Heart right ventricle (tissue), 16 donors: ENCODE data around the gene HMBS. TPM values are rescaled to one million over a fixed set of nuclear protein-coding genes. Genes with fewer than 3 reads are reported as not detected.

Experiments
- ATAC-seq, 8 donors: fragments of 200-7000 bp; cut with Tn5 transposase; one replicate each; pipeline ENCODE4 v1.9.1; 2020; ENCODE audit warnings: mild to moderate bottlenecking in 8 of 8, moderate library complexity in 8 of 8, moderate number of reproducible peaks in 1 of 8
- DNase-seq, 2 donors: peaks; one replicate each; pipeline ENCODE4 v3.0.0-alpha.2; 2020
- H3K27ac ChIP-seq, 10 donors: fragments of 200-600 bp; sonication (generic) in 2 of 10; one replicate each; pipeline versions ENCODE4 v1.5.0 to v1.8.0; 2020 to 2022; ENCODE audit warnings: mild to moderate bottlenecking in 3 of 10
- H3K27me3 ChIP-seq, 7 donors: fragments of 200-600 bp; one replicate each; pipeline ENCODE4 v1.8.0; 2021 to 2022; ENCODE audit warnings: mild to moderate bottlenecking in 2 of 7
- H3K36me3 ChIP-seq, 9 donors: fragments of 200-600 bp; sonication (generic) in 1 of 9; one replicate each; pipeline versions ENCODE4 v1.5.0 to v1.8.0; 2020 to 2022; ENCODE audit warnings: mild to moderate bottlenecking in 2 of 9
- H3K4me1 ChIP-seq, 9 donors: fragments of 200-600 bp; sonication (generic) in 1 of 9; one replicate each; pipeline versions ENCODE4 v1.5.0 to v1.8.0; 2020 to 2022; ENCODE audit warnings: mild to moderate bottlenecking in 4 of 9
- H3K4me3 ChIP-seq, 10 donors: fragments of 200-600 bp; sonication (generic) in 2 of 10; one replicate each; pipeline versions ENCODE4 v1.5.0 to v1.8.0; 2020 to 2022; ENCODE audit warnings: mild to moderate bottlenecking in 7 of 10, moderate library complexity in 2 of 10
- H3K9me3 ChIP-seq, 11 donors: fragments of 200-600 bp in 10 of 11; sonication (generic) in 2 of 11; one replicate each; pipeline versions ENCODE4 v1.5.0 to v1.8.0; 2013 to 2022; ENCODE audit warnings: mild to moderate bottlenecking in 2 of 11, control low read depth in 1 of 11, moderate library complexity in 1 of 11
- WGBS, 2 donors: extraction: QIAGEN DNeasy Blood & Tissue Kit; methylation state at CpG; one replicate each; pipeline ENCODE4 v1.1.7; 2013; ENCODE audit warnings: inconsistent platforms in 1 of 2; 5-methylcytosine and 5-hydroxymethylcytosine counted together
- intact Hi-C, 10 donors: fragments of 100-400 bp; cut with DNase I; formaldehyde crosslinking; loops; one replicate each; pipeline versions ENCODE4 v1.11.1 to v1.14.2; 2022
- polyA plus RNA-seq, 2 donors: library from polyadenylated mRNA; stranded (reverse); fragments of 200-250 nt; gene quantifications; one replicate each; pipeline ENCODE4 v1.2.3, GENCODE V29; 2013
- total RNA-seq, 10 donors: library from RNA; stranded (reverse); fragmentation: NEBNext Ultra II Directional in 3 of 10; extraction: Animal tissue kit (Norgen Biotek cat#: 25700) in 3 of 10; gene quantifications; one replicate each; pipeline versions ENCODE4 v1.2.1 to v1.2.4, GENCODE V29; 2021 to 2023
- TF ChIP-seq, protein P1 (sequence below), 9 donors: fragments of 200-600 bp; sonication (generic) in 2 of 9; IDR thresholded peaks; one replicate each; pipeline versions ENCODE4 v1.5.0 to v1.8.0; 2021 to 2022; ENCODE audit warnings: antibody characterized with exemption in 9 of 9, mild to moderate bottlenecking in 5 of 9, moderate library complexity in 1 of 9
- donor health status: Arrhythmogenic right ventricular cardiomyopathy.
- donor health status: ischemic (EF 13 %, LVEDD 7.1; RV severe dilation, severe dysfunction).
- donor health status: healthy with polysubstance abuse.
- donor health status: DM: no; HTN: yes; CAD: no.
- donor health status: DM: no; HTN: no; CAD: no.
- donor health status: ischemic (EF 25% LVEDD 6.9; RV normal size, moderate dysfunction).
- donor health status: ischemic (EF 25% LVEDD 5.7; RV mildly dilated, moderate dysfunction).
- donor health status: healthy.
- donor health status: DM: yes; HTN: yes; CAD: no.
- donor health status: Ischemic cardiomyopathy.
- donor health status: ischemic (EF 35%, LVEDD 5.7; RV mildly dilated, moderate dysfunction).
- donor health status: nonischemic (EF 11% LVEDD 7.7; RV severe dilation, severe dysfunction).
- donor health status: DM: yes; HTN: yes; CAD: no.
- donor health status: PGD.
- donor health status: ischemic (EF 29% LVEDD 5.4; RV normal size, mild dysfunction).
- donor health status: nonischemic (EF 23%, LVEDD 6.1; RV moderate dilation, normal function).

Gene HMBS
- total and polyA plus RNA-seq, 12 donors: 14.3 to 39.7 (median 18.9) TPM

- ATAC-seq (peak; percentile 1 to 67 (median 8)), DNase-seq (peak in 1 of 2 donors; percentile 39)
- TF ChIP-seq, protein P1, sequence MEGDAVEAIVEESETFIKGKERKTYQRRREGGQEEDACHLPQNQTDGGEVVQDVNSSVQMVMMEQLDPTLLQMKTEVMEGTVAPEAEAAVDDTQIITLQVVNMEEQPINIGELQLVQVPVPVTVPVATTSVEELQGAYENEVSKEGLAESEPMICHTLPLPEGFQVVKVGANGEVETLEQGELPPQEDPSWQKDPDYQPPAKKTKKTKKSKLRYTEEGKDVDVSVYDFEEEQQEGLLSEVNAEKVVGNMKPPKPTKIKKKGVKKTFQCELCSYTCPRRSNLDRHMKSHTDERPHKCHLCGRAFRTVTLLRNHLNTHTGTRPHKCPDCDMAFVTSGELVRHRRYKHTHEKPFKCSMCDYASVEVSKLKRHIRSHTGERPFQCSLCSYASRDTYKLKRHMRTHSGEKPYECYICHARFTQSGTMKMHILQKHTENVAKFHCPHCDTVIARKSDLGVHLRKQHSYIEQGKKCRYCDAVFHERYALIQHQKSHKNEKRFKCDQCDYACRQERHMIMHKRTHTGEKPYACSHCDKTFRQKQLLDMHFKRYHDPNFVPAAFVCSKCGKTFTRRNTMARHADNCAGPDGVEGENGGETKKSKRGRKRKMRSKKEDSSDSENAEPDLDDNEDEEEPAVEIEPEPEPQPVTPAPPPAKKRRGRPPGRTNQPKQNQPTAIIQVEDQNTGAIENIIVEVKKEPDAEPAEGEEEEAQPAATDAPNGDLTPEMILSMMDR (IDR thresholded peaks at IDR 0.05): no peak
- WGBS, 2 donors: 1% methylated on average over 73 to 81 of the region's 81 CpGs
- Histone ChIP-seq H3K4me3 (peak overlapping the region; percentile 58 to 98 (median 84)), H3K36me3 (peaks cover 0 to 70% (median 19%) of the 10 kb centered on the region in 9 donors), H3K4me1 (peaks cover 10 to 41% (median 24%) of the 10 kb centered on the region in 9 donors), H3K27ac (peak overlapping the region; percentile 82 to 95 (median 94)), H3K27me3 (no peaks in the 10 kb centered on the region), H3K9me3 (no peaks in the 10 kb centered on the region)
- intact Hi-C loops: loop anchor here in 5 of 10 donors (2.0 to 10.0 kb wide), 5 partner anchors 63 to 221 kb away; partner anchors contain the start of genes MCAM (in 1 of the 5), NLRX1 (in 1 of the 5) and SLC37A4 (in 1 of the 5)
Observed at GRCh38 chr11:119093942-119094815, 9.5 kb downstream of the HMBS start.

DNA sequence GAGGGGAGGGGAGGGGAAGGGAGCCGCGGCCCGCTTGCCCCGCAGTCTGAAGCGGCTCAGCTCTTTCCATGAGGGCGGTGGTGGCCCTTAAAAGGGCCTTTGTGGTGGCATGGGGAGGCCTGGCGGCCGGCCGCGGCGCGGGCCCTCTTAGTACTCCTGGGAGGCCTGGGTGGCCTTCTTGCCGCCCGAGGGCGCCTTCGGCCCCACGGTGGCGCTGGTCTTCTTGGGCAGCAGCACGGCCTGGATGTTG lies 10.1 kb downstream of the HMBS start:
- no peaks in the 10 kb centered on the region for H3K27me3 ChIP-seq
- TF ChIP-seq, protein P1 (IDR thresholded peaks at IDR 0.05): peak; percentile 55 to 90 (median 70)
- DNase-seq (peak; percentile 79 to 85), ATAC-seq (peak; percentile 77 to 91 (median 86))
- peak overlapping the region; percentile 82 to 95 (median 94) for H3K27ac ChIP-seq
- H3K4me3 ChIP-seq: peak overlapping the region; percentile 58 to 98 (median 84)
- no peaks in the 10 kb centered on the region for H3K9me3 ChIP-seq
- intact Hi-C loops: loop anchor here in 6 of 10 donors (1.0 to 10.0 kb wide), 8 partner anchors 27 to 220 kb away; partner anchors contain the start of genes HINFP (in 2 of the 6), MCAM (in 1 of the 6), NLRX1 (in 1 of the 6) and RPS25 (in 1 of the 6)
- 0% methylated on average over 12 to 19 of the region's 19 CpGs for WGBS, 2 donors
- peaks cover 10 to 45% (median 25%) of the 10 kb centered on the region in 9 donors for H3K4me1 ChIP-seq
- H3K36me3 ChIP-seq: peaks cover 0 to 68% (median 19%) of the 10 kb centered on the region in 9 donors

DNA sequence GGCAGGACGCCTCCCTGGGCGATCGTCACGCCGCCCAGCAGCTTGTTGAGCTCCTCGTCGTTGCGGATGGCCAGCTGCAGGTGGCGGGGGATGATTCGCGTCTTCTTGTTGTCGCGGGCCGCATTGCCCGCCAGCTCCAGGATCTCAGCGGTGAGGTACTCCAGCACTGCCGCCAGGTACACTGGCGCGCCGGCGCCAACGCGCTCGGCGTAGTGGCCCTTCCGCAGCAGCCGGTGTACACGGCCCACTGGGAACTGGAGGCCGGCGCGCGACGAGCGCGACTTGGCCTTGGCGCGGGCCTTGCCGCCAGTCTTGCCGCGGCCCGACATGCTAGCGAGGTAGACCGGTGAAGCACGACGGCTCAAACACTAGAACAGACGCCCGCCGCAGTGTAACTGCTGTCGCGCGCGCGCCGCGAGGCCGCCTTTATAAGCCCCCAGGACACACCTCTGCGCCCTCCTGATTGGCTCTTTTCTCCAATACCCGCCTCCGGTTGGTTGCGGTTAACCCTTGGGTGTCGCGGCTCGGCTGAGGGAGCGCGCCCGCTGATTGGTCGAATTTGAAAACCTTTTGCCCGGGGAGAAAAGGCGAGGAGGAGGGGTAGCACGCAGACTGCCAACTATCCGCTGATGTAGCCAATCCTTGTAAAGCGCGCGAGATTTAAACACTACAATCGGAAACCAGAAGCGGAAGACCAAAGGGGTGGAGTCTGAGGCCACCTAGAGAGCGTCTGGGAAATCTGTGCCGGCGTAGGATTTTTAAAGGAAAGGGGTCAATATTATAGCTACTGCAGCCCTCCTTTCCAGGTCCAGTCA lies 10.6 kb downstream of the HMBS start:
- Histone ChIP-seq H3K4me3 (peak overlapping the region; percentile 58 to 98 (median 84)), H3K9me3 (no peaks in the 10 kb centered on the region), H3K4me1 (peaks cover 10 to 47% (median 28%) of the 10 kb centered on the region in 9 donors), H3K27ac (peak overlapping the region; percentile 82 to 95 (median 94)), H3K27me3 (no peaks in the 10 kb centered on the region), H3K36me3 (peaks cover 0 to 63% (median 19%) of the 10 kb centered on the region in 9 donors)
- WGBS, 2 donors: 0% methylated on average over 79 of the region's 79 CpGs
- DNase-seq (peak; percentile 97 to 99), ATAC-seq (peak; percentile 94 to 98 (median 97))
- TF ChIP-seq, protein P1 (IDR thresholded peaks at IDR 0.05): peak in 3 of 9 donors; percentile 16 to 32 (median 20)
- intact Hi-C loops: loop anchor here in 6 of 10 donors (1.0 to 10.0 kb wide), 8 partner anchors 26 to 220 kb away; partner anchors contain the start of genes HINFP (in 2 of the 6), MCAM (in 1 of the 6), NLRX1 (in 1 of the 6) and RPS25 (in 1 of the 6)
